ENCODE data around the gene SLC9A1. TPM values are rescaled to one million over a fixed set of nuclear protein-coding genes. Genes with fewer than 3 reads are reported as not detected.

SLC9A1 gene
- total and polyA plus RNA-seq, 2 of the 8 experiments (the other 6 are each of a cell fraction or from before 2014, with no cell fraction given): 11.3 to 25.1 TPM

DNA sequence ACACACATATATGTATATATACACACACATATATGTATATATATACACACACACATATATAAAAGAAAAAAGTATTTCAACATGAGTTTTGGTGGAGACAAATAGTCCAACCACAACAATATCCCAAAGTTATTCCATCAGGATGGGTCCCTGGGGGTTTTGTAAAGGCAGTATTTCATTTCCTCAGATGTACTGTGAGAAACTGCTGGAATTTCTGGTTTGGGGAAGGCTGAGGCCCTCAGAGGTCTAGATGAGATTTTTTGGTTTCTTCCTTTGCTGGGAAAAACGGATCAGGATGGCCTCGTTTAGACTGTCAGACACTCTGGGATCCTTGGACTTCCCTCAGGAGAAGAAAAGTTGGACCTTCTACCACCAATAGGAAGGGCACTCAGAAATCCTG, 105.8 kb downstream of the SLC9A1 start (continued):
- TF ChIP-seq CHD7 (IDR thresholded peaks at IDR 0.05; ENCODE audit: insufficient replicate concordance, low read length) (no peak), HDAC2 (IDR thresholded peaks at IDR 0.05; ENCODE audit: borderline replicate concordance in 1 of 2, low read depth in 2 of 2, low read length in 2 of 2) (no peak), POLR2A (IDR thresholded peaks at IDR 0.05; ENCODE audit: control extremely low read depth in 1 of 2, low read depth in 2 of 2, low read length in 2 of 2) (no peak), KDM1A (IDR thresholded peaks at IDR 0.05; ENCODE audit: borderline replicate concordance, low read length) (no peak), EGR1 (IDR thresholded peaks at IDR 0.05; ENCODE audit: borderline replicate concordance, low read depth, low read length) (no peak), ATF2 (IDR thresholded peaks at IDR 0.05; ENCODE audit: low read length) (no peak), NANOG (IDR thresholded peaks at IDR 0.05; ENCODE audit: insufficient read depth, low read depth, low read length, poor library complexity, severe bottlenecking) (no peak), CHD2 (IDR thresholded peaks at IDR 0.05; ENCODE audit: low read length) (no peak), SP4 (IDR thresholded peaks at IDR 0.05; ENCODE audit: low read length) (no peak), CEBPB (IDR thresholded peaks at IDR 0.05; ENCODE audit: low read depth, low read length) (no peak), YY1 (IDR thresholded peaks at IDR 0.05; ENCODE audit: low read depth, low read length) (no peak)

Data from H1 (cell line).